HUES48 (cell line): ENCODE data around the gene EXOSC5.

ENCODE experiments used
- H3K27ac ChIP-seq: one replicate; pipeline ENCODE4 v1.7.0; 2013; ENCODE audit warnings: low read depth, low read length, inconsistent platforms
- H3K27me3 ChIP-seq: 2 replicates; pipeline ENCODE4 v1.6.1; 2013; ENCODE audit warnings: mild to moderate bottlenecking, low read length; ENCODE audit not compliant: control insufficient read depth, insufficient read depth
- H3K36me3 ChIP-seq: 2 replicates; pipeline ENCODE4 v1.6.1; 2013; ENCODE audit warnings: low read length; ENCODE audit not compliant: control insufficient read depth, insufficient read depth
- H3K4me1 ChIP-seq: 2 replicates; pipeline ENCODE4 v1.6.1; 2013; ENCODE audit warnings: mild to moderate bottlenecking, low read length; ENCODE audit not compliant: control insufficient read depth, insufficient read depth
- H3K4me3 ChIP-seq: 2 replicates; pipeline ENCODE4 v1.5.1; 2013; ENCODE audit warnings: mild to moderate bottlenecking, low read depth, low read length
- H3K9ac ChIP-seq: 2 replicates; pipeline ENCODE4 v1.6.1; 2013; ENCODE audit warnings: mild to moderate bottlenecking, low read depth, low read length, moderate library complexity
- H3K9me3 ChIP-seq: 2 replicates; pipeline ENCODE4 v1.6.1; 2013; ENCODE audit warnings: low read length; ENCODE audit not compliant: control insufficient read depth, insufficient read depth

EXOSC5 gene

DNA sequence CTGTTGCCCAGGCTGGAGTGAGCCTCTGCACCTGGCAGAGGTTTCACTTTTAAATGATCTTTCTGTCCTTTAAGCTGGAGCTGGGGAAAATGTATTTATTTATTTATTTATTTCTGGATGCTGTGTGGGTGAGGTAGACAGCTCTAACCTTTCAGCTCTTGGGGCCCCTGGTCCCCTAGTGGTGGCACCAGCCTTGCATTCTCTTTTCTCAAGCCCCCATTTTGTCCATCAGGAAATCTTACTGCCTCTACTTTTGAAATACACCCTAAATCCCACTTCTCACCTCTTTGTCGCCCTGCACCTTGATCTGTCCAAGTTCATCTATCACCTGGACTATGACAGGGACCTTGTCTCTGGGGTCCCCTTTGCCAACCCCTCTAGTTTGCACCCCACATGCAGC, 31.1 kb downstream of the EXOSC5 start:
- Histone ChIP-seq H3K4me3 (no peak overlapping the region), H3K27me3 (no peaks in the 10 kb centered on the region), H3K9me3 (no peaks in the 10 kb centered on the region), H3K9ac (no peak overlapping the region), H3K27ac (no peak overlapping the region), H3K36me3 (no peaks in the 10 kb centered on the region), H3K4me1 (peaks cover 8% of the 10 kb centered on the region)

DNA sequence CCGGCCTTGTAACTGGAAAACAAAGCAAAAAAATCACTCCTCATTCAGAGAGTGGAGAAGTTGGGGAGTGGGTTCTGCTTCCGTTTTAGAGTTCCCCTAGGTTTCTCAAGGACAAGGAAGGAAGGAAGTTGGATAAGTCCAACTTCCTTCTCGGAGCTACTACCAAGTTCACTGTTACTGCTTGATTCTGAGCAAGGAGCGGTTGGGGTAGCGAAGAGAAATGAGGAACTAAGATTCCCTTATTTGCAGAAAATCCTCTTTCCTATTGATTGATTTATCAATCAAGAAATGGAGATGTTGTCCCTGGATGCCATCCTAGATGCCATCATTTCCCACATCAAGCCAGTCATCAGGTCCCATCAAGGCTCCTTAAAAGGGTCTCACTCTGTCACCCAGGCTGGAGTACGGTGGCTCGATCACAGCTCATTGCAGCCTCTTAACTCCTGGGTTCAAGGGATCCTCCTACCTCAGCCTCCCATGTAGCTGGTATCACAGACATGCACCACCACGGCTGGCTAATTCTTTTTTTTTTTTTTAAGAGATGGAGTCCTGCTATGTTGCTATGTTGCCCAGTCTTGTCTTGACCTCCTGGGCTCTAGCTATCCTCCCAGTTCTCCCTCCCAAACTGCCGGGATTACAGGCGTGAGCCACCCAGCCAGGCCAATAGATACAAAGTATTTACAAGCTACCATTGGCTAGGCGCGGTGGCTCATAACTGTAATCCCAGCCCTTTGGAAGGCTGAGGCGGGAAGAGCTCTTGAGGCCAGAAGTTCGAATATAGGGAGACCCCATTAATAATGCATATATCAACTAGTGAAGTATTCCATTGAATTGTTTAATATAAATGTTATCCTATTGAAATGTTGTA, 32.4 kb downstream of the EXOSC5 start:
- Histone ChIP-seq H3K27me3 (no peaks in the 10 kb centered on the region), H3K9me3 (no peaks in the 10 kb centered on the region), H3K27ac (peak overlapping the region; percentile 97), H3K4me3 (peak overlapping the region; percentile 97), H3K9ac (peak overlapping the region; percentile 97), H3K36me3 (no peaks in the 10 kb centered on the region), H3K4me1 (peaks cover 8% of the 10 kb centered on the region)

DNA sequence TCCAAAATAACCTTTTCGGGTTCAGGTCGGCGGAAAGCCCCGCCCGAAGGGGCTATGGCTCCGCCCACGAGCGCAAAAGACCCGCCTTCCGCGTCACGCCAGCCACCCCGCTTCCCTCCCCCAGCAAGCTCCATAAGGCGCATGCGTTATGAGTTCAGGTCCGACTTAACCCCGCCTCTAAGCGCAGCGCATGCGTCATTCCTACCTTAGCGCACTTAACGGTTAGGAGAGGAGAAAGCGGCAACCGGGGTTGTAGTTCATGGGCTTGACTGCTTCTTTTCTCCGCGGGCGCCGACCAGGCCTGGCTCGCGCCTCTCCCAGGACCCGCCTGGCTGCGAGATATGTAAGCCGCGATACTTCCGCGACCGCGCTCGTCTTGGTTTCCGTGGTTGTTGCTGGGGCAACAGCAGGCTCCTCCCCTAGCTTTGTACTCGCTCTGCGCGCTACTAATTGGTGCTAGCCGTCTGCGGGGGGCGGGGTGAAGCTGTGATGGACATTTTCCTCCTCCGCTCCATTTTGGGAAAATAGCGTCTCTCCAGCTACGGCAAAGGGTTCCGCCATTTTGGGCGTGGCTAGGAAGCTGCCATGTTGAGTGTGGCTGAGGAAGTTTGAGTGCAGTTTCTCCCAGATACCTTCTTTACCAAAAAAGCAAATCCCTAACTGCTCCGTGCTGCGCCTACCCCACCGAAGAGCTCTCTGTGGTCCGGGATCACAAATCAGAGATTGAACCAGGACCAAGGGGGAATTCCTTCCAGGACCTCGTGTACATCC, 33.2 kb downstream of the EXOSC5 start, which contains the start of gene B9D2:
Gene B9D2, minus strand, starts transcription at position 397 of the 771 bp plus-strand sequence. CDS start 630 bp downstream, outside the sequence.
- H3K4me3 ChIP-seq = peak within 1 kb of the TSS; percentile 97
- H3K36me3 ChIP-seq = no peaks in the 10 kb centered on the region
- H3K4me1 ChIP-seq = peaks cover 8% of the 10 kb centered on the region
- H3K9ac ChIP-seq = peak within 1 kb of the TSS; percentile 97
- H3K9me3 ChIP-seq = no peaks in the 10 kb centered on the region
- H3K27ac ChIP-seq = peak within 1 kb of the TSS; percentile 97
- H3K27me3 ChIP-seq = no peaks in the 10 kb centered on the region

DNA sequence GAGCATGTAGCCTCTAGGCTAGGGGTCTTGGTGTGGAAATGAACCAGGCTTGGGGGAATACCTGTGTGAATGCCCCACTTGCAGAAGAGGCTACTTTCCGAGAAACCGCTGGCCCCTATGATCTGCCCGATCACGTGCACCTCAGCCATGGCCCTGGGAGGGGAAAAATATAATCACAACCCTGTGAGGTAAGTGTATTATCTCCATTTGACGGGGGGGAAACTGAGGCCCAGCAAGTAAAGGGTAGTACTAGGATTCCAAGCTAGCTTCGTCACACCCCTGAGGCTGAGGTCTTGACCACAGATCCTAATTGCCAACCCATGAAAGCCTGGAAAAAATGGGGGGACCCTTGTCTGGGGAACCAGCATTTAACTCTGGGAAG, 33.8 kb downstream of the EXOSC5 start:
- Histone ChIP-seq H3K9ac (peak overlapping the region; percentile 53; the same call in 1 of the 2 replicates), H3K4me1 (peaks cover 8% of the 10 kb centered on the region), H3K27me3 (no peaks in the 10 kb centered on the region), H3K27ac (peak overlapping the region; percentile 97), H3K9me3 (no peaks in the 10 kb centered on the region), H3K4me3 (peak overlapping the region; percentile 97), H3K36me3 (no peaks in the 10 kb centered on the region)

DNA sequence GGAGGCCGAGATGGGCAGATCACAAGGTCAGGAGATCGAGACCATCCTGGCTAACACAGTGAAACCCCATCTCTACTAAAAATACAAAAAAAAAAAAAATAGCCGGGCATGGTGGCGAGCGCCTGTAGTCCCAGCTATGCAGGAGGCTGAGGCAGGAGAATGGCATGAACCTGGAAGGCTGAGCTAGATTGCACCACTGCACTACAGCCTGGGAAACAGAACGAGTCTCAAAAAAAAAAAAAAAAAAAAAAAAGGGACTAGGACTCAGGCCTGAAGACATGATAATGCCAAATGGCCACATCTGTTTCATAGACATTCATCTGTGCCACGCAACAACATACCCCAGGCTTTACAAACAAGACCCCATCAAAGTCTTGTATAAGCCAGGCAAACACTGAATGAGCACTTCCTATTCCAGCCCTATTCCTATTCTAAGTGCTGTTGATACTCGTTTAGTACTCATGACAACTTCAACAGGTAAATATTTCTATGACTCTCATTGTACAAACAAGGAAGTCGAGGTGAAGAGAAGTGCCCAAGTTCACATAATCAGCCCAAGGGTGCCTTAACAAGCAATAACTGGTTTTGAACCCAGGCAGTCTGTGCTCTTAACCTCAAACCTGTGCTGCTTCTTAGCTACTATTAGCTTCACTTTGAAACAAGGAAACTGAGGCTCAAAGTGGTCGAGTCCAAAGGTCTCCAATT, 34.9 kb downstream of the EXOSC5 start:
- no peaks in the 10 kb centered on the region for H3K9me3 ChIP-seq
- H3K27ac ChIP-seq = no peak overlapping the region
- H3K4me3 ChIP-seq = no peak overlapping the region
- H3K9ac ChIP-seq = no peak overlapping the region
- peaks cover 8% of the 10 kb centered on the region for H3K4me1 ChIP-seq
- H3K27me3 ChIP-seq = no peaks in the 10 kb centered on the region
- H3K36me3 ChIP-seq = no peaks in the 10 kb centered on the region

DNA sequence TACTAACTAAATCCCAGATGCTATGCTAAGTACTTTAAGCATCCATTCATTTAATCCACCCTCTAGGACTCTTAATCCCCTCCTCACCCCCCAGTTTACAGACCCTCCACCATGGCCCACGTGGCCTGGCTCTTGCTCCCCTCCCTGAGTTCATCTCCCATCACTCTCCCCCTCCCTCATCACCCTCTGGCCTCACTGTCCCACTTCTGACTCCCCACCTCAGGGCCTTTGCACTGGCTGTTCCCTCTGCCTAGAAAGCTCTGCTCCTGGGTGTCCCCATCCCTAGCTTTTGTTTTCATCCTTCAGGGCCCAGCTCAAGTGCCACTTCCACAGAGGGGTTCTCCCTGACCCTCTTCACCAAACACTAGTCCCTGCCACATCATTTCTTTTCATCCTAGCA, 37.4 kb downstream of the EXOSC5 start:
- H3K27me3 ChIP-seq = no peaks in the 10 kb centered on the region
- H3K27ac ChIP-seq = no peak overlapping the region
- no peak overlapping the region for H3K9ac ChIP-seq
- peaks cover 8% of the 10 kb centered on the region for H3K4me1 ChIP-seq
- H3K9me3 ChIP-seq = no peaks in the 10 kb centered on the region
- no peak overlapping the region for H3K4me3 ChIP-seq
- no peaks in the 10 kb centered on the region for H3K36me3 ChIP-seq

DNA sequence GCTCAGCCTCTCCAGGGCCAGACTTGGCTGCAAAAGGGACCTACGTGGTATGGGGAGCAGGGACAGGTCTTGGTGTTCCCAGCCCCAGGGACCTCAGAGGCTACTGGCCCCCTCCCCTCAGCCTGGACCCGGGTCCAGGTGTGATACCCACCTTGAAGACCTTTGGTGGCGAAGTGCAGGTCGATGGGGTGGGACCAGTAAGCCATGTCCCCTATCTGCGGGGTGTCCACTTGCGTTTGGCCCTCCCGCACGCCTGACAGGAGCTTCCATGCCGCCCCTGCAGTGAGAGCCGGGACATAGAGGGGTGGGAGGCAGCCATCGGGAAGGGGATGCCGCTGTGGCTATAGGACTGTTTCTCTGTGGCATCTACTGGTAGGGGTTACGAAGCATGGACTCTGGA, 39.4 kb downstream of the EXOSC5 start:
- H3K27ac ChIP-seq = no peak overlapping the region
- H3K36me3 ChIP-seq = no peaks in the 10 kb centered on the region
- H3K9ac ChIP-seq = no peak overlapping the region
- H3K27me3 ChIP-seq = peaks cover 7% of the 10 kb centered on the region
- no peaks in the 10 kb centered on the region for H3K9me3 ChIP-seq
- H3K4me3 ChIP-seq = no peak overlapping the region
- H3K4me1 ChIP-seq = no peaks in the 10 kb centered on the region

DNA sequence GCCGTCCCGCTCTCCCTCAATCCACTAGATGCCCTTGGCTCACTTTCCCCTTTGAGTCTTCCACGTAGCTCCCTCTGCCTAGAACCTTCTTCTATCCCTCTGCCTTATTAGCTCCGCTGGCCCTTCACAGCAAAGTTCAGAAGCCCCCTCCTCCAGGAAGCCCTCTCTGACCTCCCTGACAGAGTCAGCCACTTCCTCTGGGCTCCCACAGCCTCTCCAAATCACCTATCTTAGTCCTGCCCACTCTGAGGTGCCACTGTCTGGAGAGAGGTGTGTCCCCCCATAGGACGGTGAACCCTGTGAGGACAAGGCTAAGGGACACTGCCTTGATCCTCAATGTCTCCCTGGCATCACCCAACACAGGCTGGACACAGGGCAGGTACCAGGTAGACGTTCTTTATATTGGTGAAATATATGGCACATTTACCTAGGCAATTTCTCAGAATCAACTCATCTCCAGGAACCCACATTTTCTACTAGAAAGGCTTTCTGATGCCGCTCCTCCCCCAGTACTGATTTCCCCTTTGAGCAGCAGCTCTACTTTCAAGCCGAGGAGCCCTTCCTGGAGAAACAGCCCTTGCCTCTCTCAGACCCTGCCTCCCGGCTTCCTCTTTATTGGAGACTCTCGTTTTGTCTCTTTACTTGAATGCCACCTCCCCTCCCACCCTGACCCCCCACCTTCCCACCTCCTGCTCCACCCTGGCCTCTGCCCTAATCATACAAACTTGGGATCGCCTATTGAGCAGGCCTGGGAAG, 40.0 kb downstream of the EXOSC5 start:
- no peak overlapping the region for H3K27ac ChIP-seq
- H3K4me3 ChIP-seq = no peak overlapping the region
- peaks cover 13% of the 10 kb centered on the region for H3K27me3 ChIP-seq
- H3K36me3 ChIP-seq = no peaks in the 10 kb centered on the region
- H3K4me1 ChIP-seq = no peaks in the 10 kb centered on the region
- H3K9me3 ChIP-seq = no peaks in the 10 kb centered on the region
- no peak overlapping the region for H3K9ac ChIP-seq

DNA sequence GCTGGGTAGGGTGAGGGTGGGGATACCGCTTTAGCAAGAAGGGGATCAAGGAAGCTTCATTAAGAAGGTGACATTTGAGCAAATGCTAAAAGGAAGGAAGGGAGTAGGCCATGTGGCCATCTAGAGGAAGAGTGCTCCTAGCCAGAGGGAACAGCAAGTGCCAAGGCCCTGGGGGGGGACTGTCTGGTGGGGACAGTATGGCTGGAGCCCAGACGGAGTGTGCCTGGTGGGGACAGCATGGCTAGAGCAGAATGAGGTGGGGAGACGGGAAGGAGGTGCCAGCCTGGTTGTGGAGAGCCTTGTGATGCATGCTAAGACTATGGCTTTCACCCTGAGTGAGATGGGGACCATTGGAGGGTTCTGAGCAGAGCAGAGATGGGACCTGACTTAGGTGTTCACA, 41.4 kb downstream of the EXOSC5 start:
- Histone ChIP-seq H3K4me3 (no peak overlapping the region), H3K36me3 (no peaks in the 10 kb centered on the region), H3K27ac (no peak overlapping the region), H3K27me3 (peaks cover 27% of the 10 kb centered on the region), H3K9ac (no peak overlapping the region), H3K9me3 (no peaks in the 10 kb centered on the region), H3K4me1 (no peaks in the 10 kb centered on the region)

DNA sequence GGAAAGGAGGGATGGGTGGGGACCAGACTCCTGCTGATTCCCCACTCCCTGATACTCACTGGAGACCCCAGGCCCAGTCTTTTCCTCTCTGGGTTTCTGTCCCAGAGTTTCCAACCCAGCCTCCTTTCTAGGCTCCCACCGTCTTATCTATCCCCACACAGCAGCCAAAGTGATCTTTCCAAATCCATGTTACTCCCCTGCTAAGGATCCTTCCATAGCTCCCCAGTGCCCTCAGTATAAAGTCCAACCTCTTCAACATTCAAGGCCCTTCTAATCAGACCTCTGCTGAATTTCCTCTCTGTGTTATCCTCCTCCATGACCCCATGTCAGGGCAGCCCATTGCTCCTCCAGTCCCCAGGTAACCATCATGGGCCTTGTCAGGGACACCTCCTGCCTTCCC, 42.1 kb downstream of the EXOSC5 start:
- Histone ChIP-seq H3K4me1 (no peaks in the 10 kb centered on the region), H3K4me3 (no peak overlapping the region), H3K9ac (no peak overlapping the region), H3K27ac (no peak overlapping the region), H3K9me3 (no peaks in the 10 kb centered on the region), H3K36me3 (no peaks in the 10 kb centered on the region), H3K27me3 (peaks cover 34% of the 10 kb centered on the region)
